SK-N-MC (cell line): ENCODE data around the gene SIN3A.

Experiments used
- EZH2 ChIP-seq: fragments of 200-600 bp; sonication (generic); IDR thresholded peaks from one replicate; pipeline ENCODE4 v1.6.1; 2017; ENCODE audit warnings: antibody characterized with exemption
- POLR2AphosphoS5 ChIP-seq: IDR thresholded peaks from 2 replicates; pipeline ENCODE4 v1.6.1; 2012; ENCODE audit warnings: mild to moderate bottlenecking, low read depth, low read length, borderline replicate concordance

DNA sequence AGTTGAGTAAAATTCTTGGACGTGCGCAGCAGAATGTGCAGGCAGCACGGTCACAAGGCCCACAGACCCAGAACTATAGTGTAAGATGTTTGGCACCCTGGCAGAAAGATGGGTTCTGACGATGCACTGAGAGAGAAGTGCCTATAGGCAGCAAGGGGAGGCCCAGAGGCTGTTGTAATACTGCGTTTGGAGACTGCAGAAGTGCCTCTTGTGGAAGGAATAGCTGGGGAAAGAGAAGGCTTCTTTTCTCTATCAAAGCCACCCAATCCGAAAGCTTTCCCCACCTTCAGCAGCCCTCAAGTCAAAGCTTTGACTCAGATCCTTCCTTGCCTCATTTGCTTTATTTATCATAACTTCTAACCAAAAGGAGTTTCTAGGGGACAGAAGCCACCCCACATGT lies 5.2 kb upstream of the SIN3A start:
- TF ChIP-seq POLR2AphosphoS5 (no peak), EZH2 (no peak)
